GM12878 (cell line): ENCODE measurements around the gene ITGAV. TPM values are rescaled to one million over a fixed set of nuclear protein-coding genes. Genes with fewer than 3 reads are reported as not detected.

Experiments
- ATAC-seq: fragments of 200-7000 bp; cut with Tn5 transposase; 3 replicates; pipeline ENCODE4 v1.9.1; 2020; ENCODE audit warnings: mild to moderate bottlenecking, moderate library complexity
- BruUV-seq: library from RNA; stranded (reverse); fragments of 400-500 nt; replicated peaks from 2 replicates; lab custom pipeline; 2021; lab: Mats Ljungman, UMichigan
- CTCF ChIA-PET: fragments of 300-600 bp; sonication (Branson Sonifier 250); formaldehyde crosslinking; extraction: SDS; loops from one replicate; lab custom pipeline; 2021; ENCODE audit warnings: inconsistent platforms; lab: Yijun Ruan, JAX
- POLR2A ChIA-PET: fragments of 350-600 bp; formaldehyde crosslinking; extraction: SDS; loops from one replicate; lab custom pipeline; 2021; ENCODE audit warnings: inconsistent platforms; lab: Charles Lee
- RAD21 ChIA-PET: fragments of 300-600 bp; sonication (Branson Sonifier 250); formaldehyde crosslinking; loops from one replicate; lab custom pipeline; 2023; ENCODE audit warnings: antibody characterized with exemption; ENCODE audit not compliant: unreplicated experiment; lab: Charles Lee
- SMC1A ChIA-PET: fragments of 300-600 bp; sonication (Branson Sonifier 250); formaldehyde crosslinking; loops from one replicate; lab custom pipeline; 2023; ENCODE audit not compliant: unreplicated experiment, uncharacterized antibody; lab: Charles Lee
- DNase-seq: peaks from one replicate; pipeline ENCODE4 v3.0.0-alpha.2; 2011; ENCODE audit warnings: low read depth, low spot score
- FAIRE-seq: peaks from 3 replicates; lab custom pipeline; 2011; peaks lifted over from hg19 to GRCh38; lab: Jason Lieb, UNC
- H2AFZ ChIP-seq: 2 replicates; pipeline ENCODE4 v1.6.0; 2011; ENCODE audit warnings: low read depth, low read length, control low read depth; ENCODE audit not compliant: control insufficient read depth
- H3K27ac ChIP-seq: 2 replicates; pipeline ENCODE4 v1.5.1; 2011; ENCODE audit warnings: control low read depth; ENCODE audit not compliant: control insufficient read depth, insufficient read depth
- H3K27me3 ChIP-seq, 2 experiments: replicated peaks in 1 of 2; 2 replicates each; pipeline versions ENCODE4 v1.6.0 to v1.6.1; 2011; ENCODE audit warnings: low read length in 1 of 2; ENCODE audit not compliant: control insufficient read depth in 2 of 2, insufficient read depth in 2 of 2
- H3K36me3 ChIP-seq, 2 experiments: 2 replicates each; pipeline ENCODE4 v1.5.1; 2011; ENCODE audit warnings: low read length in 1 of 2; ENCODE audit not compliant: control insufficient read depth in 2 of 2, insufficient read depth in 2 of 2
- H3K4me1 ChIP-seq: 2 replicates; pipeline ENCODE4 v1.6.1; 2011; ENCODE audit warnings: mild to moderate bottlenecking, low read length, moderate library complexity, mixed read lengths; ENCODE audit not compliant: control insufficient read depth, insufficient read depth
- H3K4me2 ChIP-seq: 2 replicates; pipeline ENCODE4 v1.6.0; 2011; ENCODE audit warnings: control low read depth; ENCODE audit not compliant: control insufficient read depth, insufficient read depth
- H3K4me3 ChIP-seq: fragments of 200-600 bp; sonication (generic); 2 replicates; pipeline ENCODE4 v1.5.1; 2016
- H3K79me2 ChIP-seq: 2 replicates; pipeline ENCODE4 v1.6.0; 2011; ENCODE audit warnings: low read length; ENCODE audit not compliant: control insufficient read depth, insufficient read depth
- H3K9ac ChIP-seq: 2 replicates; pipeline ENCODE4 v1.8.0; 2011; ENCODE audit warnings: low read length, control low read depth, mixed read lengths; ENCODE audit not compliant: control insufficient read depth, insufficient read depth
- H3K9me3 ChIP-seq: replicated peaks from 3 replicates; pipeline ENCODE4 v1.5.1; 2011; ENCODE audit warnings: mild to moderate bottlenecking, low read length; ENCODE audit not compliant: control insufficient read depth, insufficient read depth
- H4K20me1 ChIP-seq: 2 replicates; pipeline ENCODE4 v1.6.0; 2011; ENCODE audit not compliant: control insufficient read depth, insufficient read depth
- BCL3 ChIP-seq: IDR thresholded peaks from 2 replicates; pipeline ENCODE4 v1.6.1; 2011; ENCODE audit warnings: borderline replicate concordance, low read depth, mild to moderate bottlenecking, moderate library complexity, low read length; ENCODE audit not compliant: insufficient read depth, poor library complexity, severe bottlenecking
- CBFB ChIP-seq: IDR thresholded peaks from 2 replicates; pipeline ENCODE4 v1.6.1; 2016; ENCODE audit warnings: antibody characterized with exemption, low read depth
- EED ChIP-seq: sonication (generic); IDR thresholded peaks from 2 replicates; pipeline ENCODE4 v1.6.1; 2016; ENCODE audit warnings: antibody characterized with exemption, low read depth
- HCFC1 ChIP-seq: fragments of 150-350 bp; IDR thresholded peaks from 2 replicates; pipeline ENCODE4 v1.6.1; 2014; ENCODE audit warnings: low read length
- KAT2A ChIP-seq: conservative IDR thresholded peaks from 2 replicates; pipeline ENCODE4 v1.6.1; 2011; ENCODE audit warnings: low read depth, low read length; ENCODE audit not compliant: control insufficient read depth
- RB1 ChIP-seq: fragments of 450-650 bp; formaldehyde crosslinking; IDR thresholded peaks from 2 replicates; pipeline ENCODE4 v1.6.1; 2017; ENCODE audit warnings: mild to moderate bottlenecking, borderline replicate concordance
- RELA ChIP-seq: fragments of 450-650 bp; IDR thresholded peaks from 2 replicates; pipeline ENCODE4 v1.8.0; 2014; ENCODE audit warnings: borderline replicate concordance; ENCODE audit not compliant: partially characterized antibody
- STAT3 ChIP-seq: IDR thresholded peaks from 2 replicates; pipeline ENCODE4 v1.6.1; 2011; ENCODE audit warnings: low read depth, low read length, improper control_type of control experiment
- SUZ12 ChIP-seq: fragments of 200-600 bp; sonication (generic); IDR thresholded peaks from one replicate; pipeline ENCODE4 v1.6.1; 2018; ENCODE audit warnings: antibody characterized with exemption, mild to moderate bottlenecking; ENCODE audit not compliant: unreplicated experiment
- WGBS: methylation state at CpG from one replicate; pipeline ENCODE4 v1.1.6; 2016; ENCODE audit warnings: low lambda C conversion rate; ENCODE audit not compliant: insufficient replicate concordance, insufficient coverage; ENCODE audit errors: missing lambda C conversion rate; 5-methylcytosine and 5-hydroxymethylcytosine counted together
- in situ Hi-C: fragments of 300-500 bp; cut with MboI; formaldehyde crosslinking; loops from 9 replicates; pipeline ENCODE4 v1.14.3; 2018; ENCODE audit warnings: mixed read lengths
- intact Hi-C: fragments of 100-400 bp; cut with micrococcal nuclease; formaldehyde crosslinking; loops from one replicate; pipeline ENCODE4 v1.14.2; 2022; ENCODE audit not compliant: unreplicated experiment
- polyA plus RNA-seq, 11 experiments: library from polyadenylated mRNA; depleted of rRNA in 4 of 11; unstranded in 6 of 11; stranded (reverse) in 5 of 11; fragments of >200 nt; fragmentation: Nextera tagmentation in 4 of 11; fragmentation: Illumina TruSeq in 1 of 11; extraction: Ambion mirVana in 4 of 11; extraction: Trizol in 1 of 11; gene quantifications; 1 replicate in 1 of 11; 2 replicates in 10 of 11; pipeline versions ENCODE4 v1.2.1 to v1.2.3, GENCODE V29; 2011 to 2016; ENCODE audit warnings: inconsistent platforms in 2 of 11, missing spikeins in 2 of 11, low read depth in 1 of 11
- total RNA-seq, 4 experiments: library from RNA; depleted of rRNA in 3 of 4; stranded (reverse); fragments of >200 nt in 3 of 4; fragmentation: Illumina TruSeq in 1 of 4; extraction: Trizol in 1 of 4; gene quantifications; 2 replicates each; pipeline versions ENCODE4 v1.2.1 to v1.2.3, GENCODE V29; 2013 to 2021

Gene ITGAV
- total and polyA plus RNA-seq, 10 of the 15 experiments (the other 5 are each of a cell fraction or from before 2014, with no cell fraction given) = 2.1 to 10.8 (median 6.1) TPM

GRCh38 chr2:186675380-186675779, 85.5 kb downstream of the ITGAV start:
- in situ Hi-C loops = no loop called here
- intact Hi-C loops = no loop called here

More at GRCh38 chr2:186675380-186675779, 85.5 kb downstream of the ITGAV start:
- no TSS peak for BruUV-seq
- Histone ChIP-seq H3K4me1 (no peaks in the 10 kb centered on the region), H4K20me1 (no peaks in the 10 kb centered on the region), H3K4me2 (no peak overlapping the region), H3K36me3 (peaks cover 2 to 13% of the 10 kb centered on the region in 2 experiments; a peak in 2 of 4 replicates), H3K4me3 (no peak overlapping the region), H3K79me2 (no peaks in the 10 kb centered on the region), H3K9me3 (peaks cover 2% of the 10 kb centered on the region; the same call in 1 of the 3 replicates), H3K27me3 (no peaks in the 10 kb centered on the region), H2AFZ (no peak overlapping the region), H3K9ac (no peak overlapping the region), H3K27ac (no peak overlapping the region)
- WGBS = 100% methylated on average over 1 of the region's 1 CpG
- ChIA-PET RAD21 (no interaction called here), POLR2A (no interaction called here), CTCF (no interaction called here), SMC1A (no interaction called here)
- TF ChIP-seq EED = no peak
- no peak for TF ChIP-seq STAT3
- no peak for TF ChIP-seq KAT2A
- no peak for TF ChIP-seq CBFB
- TF ChIP-seq BCL3 = no peak
- no peak for TF ChIP-seq HCFC1
- no peak for TF ChIP-seq RB1
- no peak for TF ChIP-seq SUZ12
- no peak for TF ChIP-seq RELA
- DNase-seq (no peak), ATAC-seq (no peak), FAIRE-seq (no peak)
